Subcutaneous abdominal adipose tissue (tissue), 5 donors: ENCODE results near the gene HEPACAM.

Experiments used
- H3K27ac ChIP-seq: one replicate; pipeline ENCODE4 v1.7.0; 2013; ENCODE audit warnings: low read depth, mild to moderate bottlenecking, inconsistent platforms, low read length, moderate library complexity
- H3K27me3 ChIP-seq, 5 donors: one replicate each; pipeline ENCODE4 v1.7.0; 2013; ENCODE audit warnings: low read length in 5 of 5, inconsistent platforms in 1 of 5; ENCODE audit not compliant: control insufficient read depth in 5 of 5, insufficient read depth in 4 of 5
- H3K36me3 ChIP-seq, 5 donors: one replicate each; pipeline ENCODE4 v1.7.0; 2013; ENCODE audit warnings: low read length in 5 of 5; ENCODE audit not compliant: control insufficient read depth in 5 of 5, insufficient read depth in 5 of 5
- H3K4me1 ChIP-seq, 5 donors: one replicate each; pipeline ENCODE4 v1.7.0; 2013; ENCODE audit warnings: low read length in 5 of 5, mild to moderate bottlenecking in 3 of 5, moderate library complexity in 1 of 5; ENCODE audit not compliant: control insufficient read depth in 5 of 5, insufficient read depth in 5 of 5
- H3K4me3 ChIP-seq, 5 donors: one replicate each; pipeline ENCODE4 v1.7.0; 2013; ENCODE audit warnings: low read length in 5 of 5, low read depth in 1 of 5
- H3K9ac ChIP-seq, 5 donors: one replicate each; pipeline ENCODE4 v1.7.0; 2013; ENCODE audit warnings: low read length in 5 of 5, mild to moderate bottlenecking in 4 of 5, moderate library complexity in 3 of 5
- H3K9me3 ChIP-seq, 5 donors: one replicate each; pipeline ENCODE4 v1.7.0; 2013; ENCODE audit warnings: low read length in 5 of 5; ENCODE audit not compliant: control insufficient read depth in 5 of 5
- donor health status: healthy.
- donor health status: healthy.
- donor health status: healthy.
- donor health status: healthy.
- donor health status: healthy.

The HEPACAM gene

GRCh38 chr11:124889191-124890091, 46.4 kb downstream of the HEPACAM start:
- H3K27me3 ChIP-seq: no peaks in the 10 kb centered on the region
- H3K4me3 ChIP-seq: no peak overlapping the region
- H3K9me3 ChIP-seq: no peaks in the 10 kb centered on the region
- peaks cover 39 to 94% (median 71%) of the 10 kb centered on the region in 5 donors for H3K4me1 ChIP-seq
- no peak overlapping the region for H3K9ac ChIP-seq
- peak overlapping the region; percentile 56 for H3K27ac ChIP-seq
- peaks cover 0 to 53% (median 34%) of the 10 kb centered on the region in 5 donors for H3K36me3 ChIP-seq

- H3K27ac ChIP-seq: peak overlapping the region; percentile 41
- H3K4me3 ChIP-seq: no peak overlapping the region
- H3K9me3 ChIP-seq: no peaks in the 10 kb centered on the region
- H3K27me3 ChIP-seq: no peaks in the 10 kb centered on the region
- H3K36me3 ChIP-seq: peaks cover 0 to 44% (median 27%) of the 10 kb centered on the region in 5 donors
- no peak overlapping the region for H3K9ac ChIP-seq
- H3K4me1 ChIP-seq: peaks cover 30 to 89% (median 55%) of the 10 kb centered on the region in 5 donors
Measured at GRCh38 chr11:124887667-124888013, 48.2 kb downstream of the HEPACAM start.

DNA sequence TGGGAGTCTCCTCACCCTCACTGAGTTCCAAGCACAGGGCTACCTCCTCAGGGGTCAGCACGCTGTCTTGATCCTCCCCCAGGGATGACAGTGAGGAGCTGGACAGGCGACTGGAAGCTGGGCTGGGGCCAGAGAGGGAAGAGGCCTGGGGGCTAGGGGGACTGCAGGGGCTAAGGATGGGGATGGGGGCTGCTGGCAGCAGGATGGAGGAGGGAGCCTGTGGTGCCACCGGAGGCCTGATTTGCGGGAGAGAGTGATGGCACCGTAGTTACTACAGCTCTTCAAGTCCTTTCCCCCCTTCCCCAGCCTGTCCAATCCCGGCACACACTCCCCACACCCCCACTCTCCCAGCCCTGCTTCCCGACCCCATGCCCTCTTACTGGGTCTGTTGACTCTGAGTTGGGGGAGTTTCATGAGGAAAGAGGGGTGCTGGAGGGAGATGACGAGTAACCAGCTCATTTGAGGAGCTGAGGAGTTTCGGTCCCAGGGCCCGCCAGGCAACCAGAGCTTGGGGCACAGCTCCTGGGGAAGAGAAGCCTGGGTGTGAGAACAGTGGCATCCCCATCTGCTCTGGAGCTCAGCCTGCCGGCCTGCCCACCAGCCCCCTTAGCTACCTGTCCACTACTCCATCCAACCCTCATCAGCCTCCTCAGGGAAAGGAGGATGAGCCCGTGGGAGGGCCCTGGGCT, 48.7 kb downstream of the HEPACAM start:
- Histone ChIP-seq H3K36me3 (peaks cover 0 to 40% (median 27%) of the 10 kb centered on the region in 5 donors), H3K9me3 (no peaks in the 10 kb centered on the region), H3K4me3 (no peak overlapping the region), H3K27me3 (no peaks in the 10 kb centered on the region), H3K27ac (no peak overlapping the region), H3K9ac (no peak overlapping the region), H3K4me1 (peaks cover 30 to 89% (median 55%) of the 10 kb centered on the region in 5 donors)

- Histone ChIP-seq H3K36me3 (peaks cover 0 to 34% (median 26%) of the 10 kb centered on the region in 5 donors), H3K4me1 (peaks cover 25 to 84% (median 50%) of the 10 kb centered on the region in 5 donors)
Measured at GRCh38 chr11:124886476-124886875, 49.4 kb downstream of the HEPACAM start.

DNA sequence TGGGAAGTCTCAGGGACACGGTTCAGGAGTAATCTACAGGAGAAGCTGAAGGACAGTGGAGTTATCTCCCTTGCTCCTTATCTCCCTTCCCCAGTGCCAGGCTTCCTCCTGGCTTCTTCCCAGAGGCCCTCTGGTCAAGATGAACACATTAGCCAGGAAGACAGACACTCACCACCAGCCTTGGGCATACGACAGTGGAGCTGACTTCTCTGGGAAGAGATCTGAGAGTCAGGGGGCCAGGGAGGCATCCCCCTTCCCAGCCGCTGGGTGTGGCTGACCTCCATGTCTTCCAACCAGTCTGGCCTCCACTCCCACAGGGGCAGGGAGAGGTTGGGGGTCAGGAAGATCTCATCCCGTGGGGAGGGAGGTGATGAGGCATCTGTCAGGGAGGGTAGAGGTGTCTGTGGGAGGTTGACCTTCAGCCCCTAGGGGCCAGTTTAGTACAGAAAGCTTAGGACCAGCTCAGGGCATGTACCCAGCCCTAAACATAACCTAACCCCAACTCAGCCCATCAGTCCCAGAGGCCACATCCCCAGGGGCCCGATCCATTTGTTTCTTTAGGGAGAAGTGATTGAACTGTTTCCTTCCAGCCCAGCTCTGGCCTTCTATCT, 50.9 kb downstream of the HEPACAM start:
- Histone ChIP-seq H3K4me1 (peaks cover 14 to 83% (median 39%) of the 10 kb centered on the region in 5 donors), H3K36me3 (peaks cover 0 to 25% (median 22%) of the 10 kb centered on the region in 5 donors), H3K27me3 (no peaks in the 10 kb centered on the region), H3K9me3 (no peaks in the 10 kb centered on the region), H3K4me3 (no peak overlapping the region), H3K9ac (no peak overlapping the region), H3K27ac (peak overlapping the region; percentile 6)

More at GRCh38 chr11:124886476-124886875, 49.4 kb downstream of the HEPACAM start:
- H3K9ac ChIP-seq: no peak overlapping the region
- no peak overlapping the region for H3K4me3 ChIP-seq
- H3K27ac ChIP-seq: no peak overlapping the region
- no peaks in the 10 kb centered on the region for H3K27me3 ChIP-seq
- no peaks in the 10 kb centered on the region for H3K9me3 ChIP-seq

GRCh38 chr11:124884340-124884739, 51.5 kb downstream of the HEPACAM start:
- peak overlapping the region; percentile 6 for H3K27ac ChIP-seq

GRCh38 chr11:124882339-124883071, 53.3 kb downstream of the HEPACAM start:
- H3K4me1 ChIP-seq: peaks cover 3 to 82% (median 26%) of the 10 kb centered on the region in 5 donors
- no peaks in the 10 kb centered on the region for H3K9me3 ChIP-seq
- peaks cover 0 to 22% (median 21%) of the 10 kb centered on the region in 5 donors for H3K36me3 ChIP-seq
- H3K9ac ChIP-seq: peak overlapping the region in 3 of 5 donors; percentile 31 to 48 (median 40)
- peak overlapping the region; percentile 79 for H3K27ac ChIP-seq
- peak overlapping the region in 1 of 5 donors; percentile 36 for H3K4me3 ChIP-seq
- no peaks in the 10 kb centered on the region for H3K27me3 ChIP-seq

More at GRCh38 chr11:124884340-124884739, 51.5 kb downstream of the HEPACAM start:
- no peaks in the 10 kb centered on the region for H3K9me3 ChIP-seq
- H3K36me3 ChIP-seq: peaks cover 0 to 23% (median 22%) of the 10 kb centered on the region in 5 donors
- no peak overlapping the region for H3K4me3 ChIP-seq
- peak overlapping the region in 1 of 5 donors; percentile 7 for H3K9ac ChIP-seq
- peaks cover 14 to 82% (median 38%) of the 10 kb centered on the region in 5 donors for H3K4me1 ChIP-seq
- no peaks in the 10 kb centered on the region for H3K27me3 ChIP-seq

- H3K9ac ChIP-seq: no peak overlapping the region
- peaks cover 3 to 81% (median 34%) of the 10 kb centered on the region in 5 donors for H3K4me1 ChIP-seq
- no peak overlapping the region for H3K4me3 ChIP-seq
- H3K27me3 ChIP-seq: no peaks in the 10 kb centered on the region
- H3K27ac ChIP-seq: no peak overlapping the region
- no peaks in the 10 kb centered on the region for H3K9me3 ChIP-seq
- peaks cover 0 to 16% (median 11%) of the 10 kb centered on the region in 5 donors for H3K36me3 ChIP-seq
Measured at GRCh38 chr11:124880958-124881357, 54.9 kb downstream of the HEPACAM start.

GRCh38 chr11:124880290-124880611, 55.6 kb downstream of the HEPACAM start:
- H3K9ac ChIP-seq: no peak overlapping the region
- H3K27me3 ChIP-seq: no peaks in the 10 kb centered on the region
- no peak overlapping the region for H3K4me3 ChIP-seq
- H3K27ac ChIP-seq: no peak overlapping the region
- H3K36me3 ChIP-seq: peaks cover 0 to 15% (median 8%) of the 10 kb centered on the region in 5 donors
- H3K4me1 ChIP-seq: peaks cover 6 to 81% (median 40%) of the 10 kb centered on the region in 5 donors
- H3K9me3 ChIP-seq: no peaks in the 10 kb centered on the region
